Mesenteric fat pad (tissue), 1 donor: ENCODE measurements around the gene METTL25B. TPM values are rescaled to one million over a fixed set of nuclear protein-coding genes. Genes with fewer than 3 reads are reported as not detected.

ENCODE experiments used
- DNase-seq: peaks from one replicate; pipeline ENCODE4 v3.0.0-alpha.2; 2020; ENCODE audit warnings: low spot score
- total RNA-seq: library from RNA; stranded (reverse); fragmentation: NEBNext Ultra II Directional; extraction: Animal tissue kit (Norgen Biotek cat#: 25700); gene quantifications from one replicate; pipeline ENCODE4 v1.2.1, GENCODE V29; 2021
- donor health status: DM: yes; HTN: yes; CAD: no.

Gene METTL25B
- total RNA-seq, 1 donor from 2014 or later = 20.0 TPM

GRCh38 chr1:156725683-156726280 is 2.5 kb upstream of the METTL25B start:
- peak; percentile 94 for DNase-seq

DNA sequence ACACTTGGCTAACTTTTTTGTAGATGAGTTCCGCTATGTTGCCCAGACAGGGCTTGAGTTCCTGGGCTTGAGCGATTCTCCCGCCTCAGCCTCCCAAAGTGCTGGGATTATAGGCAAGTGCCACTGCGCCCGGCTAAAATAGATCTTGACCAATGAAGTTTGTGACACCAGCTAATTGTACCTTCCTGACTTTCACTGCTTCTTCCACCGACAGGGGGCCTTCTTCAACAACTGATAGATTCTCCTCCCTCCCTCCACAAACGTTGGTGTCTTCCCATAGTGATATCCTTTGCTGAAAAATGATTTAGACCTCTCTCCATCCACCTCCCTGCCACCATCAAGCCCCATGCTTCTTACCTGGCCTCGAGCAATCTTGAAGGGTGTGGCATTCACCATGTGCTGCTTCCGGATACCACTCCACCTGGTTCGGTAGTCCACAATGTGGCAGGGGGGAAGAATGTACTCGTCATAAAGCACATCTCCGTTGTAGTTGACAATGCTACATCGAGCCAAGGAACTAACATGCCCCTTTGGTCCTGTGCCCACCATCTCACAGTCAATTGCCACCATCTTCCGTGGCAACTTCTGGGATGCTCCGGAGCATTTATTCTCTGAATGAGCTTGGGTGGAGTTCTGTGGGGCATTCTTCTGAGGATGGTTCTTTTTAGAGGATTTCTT is 1.6 kb upstream of the METTL25B start:
- no peak for DNase-seq

DNA sequence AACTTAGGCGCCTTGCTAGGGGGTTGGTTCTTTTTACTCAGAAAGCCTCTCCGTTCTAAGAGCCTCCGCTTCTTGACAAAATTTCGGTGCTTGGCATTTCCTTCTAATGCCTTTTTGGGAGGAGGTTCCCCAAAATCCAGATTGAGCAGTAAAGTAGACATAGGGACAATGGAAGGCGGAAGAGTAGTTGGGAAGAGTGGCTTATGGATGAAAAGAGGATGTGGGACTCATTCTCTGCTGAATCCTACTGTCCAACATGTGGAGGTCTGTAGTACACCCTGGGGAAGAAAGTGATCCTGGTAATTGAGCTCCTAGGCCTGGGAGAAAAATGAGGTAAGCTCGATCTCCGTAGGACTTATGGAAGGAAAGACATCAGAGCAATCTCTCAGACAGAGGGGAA is 777 bp upstream of the METTL25B start:
- no peak for DNase-seq

GRCh38 chr1:156728599-156729462 is 562 bp downstream of the METTL25B start, which contains the start of gene ISG20L2:
Gene ISG20L2, minus strand, starts transcription at chr1:156728766. Its CDS starts 1,114 bp downstream, at chr1:156727652.
- DNase-seq = peak; percentile 98

DNA sequence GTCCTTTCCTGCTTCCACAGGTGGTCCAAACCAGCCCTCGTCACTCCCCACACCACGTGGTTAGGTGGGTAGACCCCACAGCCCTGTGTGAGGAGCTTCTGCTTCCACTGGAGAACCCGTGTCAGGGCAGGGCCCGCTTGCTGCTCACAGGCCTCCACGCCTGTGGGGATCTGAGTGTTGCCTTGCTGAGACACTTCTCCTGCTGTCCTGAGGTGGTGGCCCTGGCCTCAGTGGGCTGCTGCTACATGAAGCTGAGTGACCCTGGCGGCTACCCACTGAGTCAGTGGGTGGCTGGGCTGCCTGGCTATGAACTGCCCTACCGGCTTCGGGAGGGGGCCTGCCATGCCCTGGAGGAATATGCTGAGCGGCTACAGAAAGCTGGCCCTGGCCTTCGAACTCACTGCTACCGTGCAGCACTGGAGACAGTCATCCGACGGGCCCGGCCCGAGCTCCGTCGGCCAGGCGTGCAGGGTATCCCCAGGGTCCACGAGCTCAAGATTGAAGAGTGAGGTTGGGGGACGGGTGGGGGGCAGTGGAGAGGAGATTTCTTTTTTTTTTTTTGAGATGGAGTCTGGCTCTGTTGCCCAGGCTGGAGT is 5.8 kb downstream of the METTL25B start:
- no peak for DNase-seq

DNA sequence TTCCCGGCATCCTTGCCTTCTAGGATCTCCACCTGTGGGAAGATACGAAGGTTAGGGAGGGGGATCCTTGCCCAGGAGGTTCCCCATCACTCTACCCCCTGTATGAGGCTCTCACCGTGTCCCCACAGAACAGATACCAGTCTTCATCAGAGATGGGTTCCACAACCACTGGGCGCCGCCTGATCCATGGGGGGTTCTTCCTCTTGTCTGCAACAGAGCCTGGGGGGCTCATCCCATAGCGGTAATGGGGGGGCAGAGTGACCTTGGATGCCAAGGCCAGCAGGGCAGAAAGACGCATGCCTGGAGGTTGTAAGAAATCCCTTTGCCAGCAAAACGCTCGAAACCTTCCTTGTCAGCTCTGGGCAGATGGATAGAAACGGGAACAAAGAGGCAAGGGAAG is 10.1 kb downstream of the METTL25B start:
- DNase-seq = no peak

DNA sequence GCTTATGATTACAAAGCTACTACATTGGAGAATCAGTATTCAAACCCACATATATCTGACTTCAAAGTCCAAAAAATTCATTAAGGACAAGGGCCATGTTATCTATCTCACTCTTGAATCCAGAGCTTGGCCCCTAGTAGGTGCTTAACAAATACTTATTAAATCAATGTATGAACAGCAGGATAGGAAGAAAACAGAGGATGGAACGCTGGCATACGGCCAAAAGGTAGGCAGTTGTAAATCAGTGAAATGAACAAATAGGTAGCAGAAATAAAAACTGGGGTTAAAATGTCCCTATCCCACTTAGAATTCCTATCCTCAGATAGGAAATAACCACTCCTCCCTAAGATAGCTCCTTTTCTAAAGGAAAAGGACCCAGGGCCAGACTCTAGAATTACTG is 10.6 kb downstream of the METTL25B start:
- no peak for DNase-seq

DNA sequence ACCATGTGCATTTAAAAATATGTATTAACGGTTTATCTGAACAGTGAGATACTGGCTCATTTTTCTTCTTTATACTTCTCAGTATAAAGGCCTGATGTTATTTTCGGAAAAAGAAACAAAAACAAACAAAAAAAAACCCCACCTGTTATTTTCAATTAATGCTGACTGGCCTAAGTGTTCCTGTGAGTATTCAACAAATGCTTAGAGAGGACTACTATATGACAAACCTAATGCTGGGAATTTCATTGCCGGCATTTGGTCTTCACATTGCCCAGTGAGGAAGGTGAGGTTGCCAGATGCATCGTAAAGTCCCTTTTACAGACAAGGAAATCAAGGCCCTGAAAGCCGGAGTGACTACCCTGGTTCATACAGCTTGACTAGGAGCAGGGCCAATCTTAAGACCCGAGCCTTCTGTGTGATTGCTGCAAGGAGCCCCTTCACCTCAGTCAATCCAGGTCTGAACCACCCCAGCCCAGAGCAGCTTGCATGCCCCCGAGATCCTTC is 12.0 kb downstream of the METTL25B start:
- no peak for DNase-seq

DNA sequence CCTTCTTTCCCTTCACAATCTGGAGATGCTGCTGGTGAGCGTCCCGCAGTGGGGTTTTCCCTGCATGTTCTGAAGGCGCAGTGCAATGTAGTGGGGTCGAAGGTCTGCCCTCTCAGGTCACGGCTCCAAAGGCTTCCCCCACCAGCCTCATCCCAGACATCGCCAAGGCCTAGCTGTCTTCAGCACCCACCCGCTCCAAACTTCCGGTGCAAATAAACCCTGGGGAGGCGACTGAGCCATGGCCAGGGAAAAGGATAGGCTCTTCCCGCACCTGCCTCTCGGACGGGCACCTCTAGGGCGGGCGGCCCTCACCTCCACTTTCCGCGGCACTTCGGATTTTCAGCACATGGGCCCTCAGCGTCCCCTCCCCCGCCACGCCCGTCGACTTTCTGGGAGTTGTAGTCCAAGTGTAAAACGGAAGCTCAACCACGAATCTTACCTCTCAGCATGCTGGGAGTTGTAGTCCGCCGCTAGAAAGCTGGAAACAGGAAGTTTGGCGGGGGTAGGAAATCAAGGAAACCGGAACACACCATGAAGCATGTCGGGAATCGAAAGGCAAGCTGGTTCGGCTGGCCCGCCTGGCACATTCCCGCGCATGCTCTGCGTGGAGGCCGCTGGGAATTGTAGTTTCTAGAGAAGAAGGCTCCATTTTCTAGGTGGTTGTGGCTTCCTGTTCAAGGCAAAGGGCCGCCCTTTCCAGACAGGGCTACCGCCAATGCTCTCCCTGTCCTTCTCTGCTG is 12.6 kb downstream of the METTL25B start, which contains the start of gene MRPL24:
MRPL24 (minus strand) TSS at position 348 of the 740 bp plus-strand sequence. CDS start 2,384 bp downstream, outside the sequence.
- peak; percentile 98 for DNase-seq

DNA sequence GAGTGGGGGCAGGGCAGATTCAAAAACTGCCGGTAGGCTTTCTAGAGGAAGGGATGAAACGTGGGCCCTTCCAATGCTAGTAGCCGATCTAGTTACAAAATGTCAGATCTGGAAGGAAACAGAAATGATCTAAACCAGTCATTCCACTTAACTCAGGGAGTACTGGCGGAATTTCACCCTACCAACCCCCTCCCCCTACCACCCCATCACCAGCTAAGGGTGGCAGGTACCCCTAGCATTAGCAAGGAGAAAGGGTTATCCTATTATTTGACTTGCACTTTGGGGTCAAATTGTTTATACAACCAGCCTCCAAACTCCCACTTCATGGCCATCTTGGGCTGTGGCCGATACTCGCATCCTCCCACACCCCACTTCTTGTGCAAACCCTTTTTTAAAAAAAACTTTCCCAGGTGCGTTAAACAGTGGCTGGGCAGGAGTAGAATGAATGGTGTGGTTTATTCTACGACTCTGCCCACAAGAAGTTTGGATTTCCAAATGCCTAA is 13.3 kb downstream of the METTL25B start:
- DNase-seq = no peak

- no peak for DNase-seq
Measured at GRCh38 chr1:156742017-156742416, 13.7 kb downstream of the METTL25B start.

DNA sequence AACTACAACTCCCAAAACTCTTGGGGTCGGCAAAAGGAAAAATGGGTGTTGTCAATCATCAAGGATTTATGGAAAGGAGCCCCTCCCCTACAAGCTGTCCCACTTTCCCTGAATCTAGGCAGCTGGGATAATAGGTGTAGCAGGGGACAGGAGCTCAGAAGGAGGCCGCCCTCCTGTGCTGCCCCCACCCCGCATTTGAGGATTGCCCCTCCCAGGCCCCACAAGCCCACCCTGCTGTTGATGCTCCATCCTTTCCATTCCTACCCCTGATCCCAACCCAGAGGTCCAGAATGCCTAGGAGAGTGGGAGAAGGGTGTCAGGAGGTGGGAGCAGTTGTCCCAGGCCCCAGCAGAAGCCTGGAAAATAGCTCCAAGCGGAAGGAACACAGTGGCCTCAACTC is 14.5 kb downstream of the METTL25B start:
- no peak for DNase-seq

- no peak for DNase-seq
Measured at GRCh38 chr1:156743367-156744302, 15.4 kb downstream of the METTL25B start.

DNA sequence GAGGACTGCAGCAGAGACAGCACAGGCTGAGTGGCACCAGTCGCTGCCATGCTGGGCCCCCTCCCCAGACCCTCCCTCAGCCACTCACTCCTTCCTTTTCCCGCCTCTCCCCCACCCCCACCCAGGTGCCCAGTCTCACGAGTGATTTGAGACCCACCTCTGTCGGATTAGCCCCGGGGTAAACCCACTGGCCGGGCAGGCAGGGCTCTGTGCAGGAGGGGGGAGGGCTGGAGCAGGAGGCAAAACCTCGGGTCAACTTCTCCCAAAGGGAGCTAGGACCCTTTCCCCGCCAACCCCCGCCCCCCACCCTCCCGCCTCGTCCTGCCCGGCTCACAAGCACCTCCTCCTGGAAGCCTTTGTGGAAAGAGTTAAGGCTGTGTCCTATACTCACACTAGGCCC is 16.1 kb downstream of the METTL25B start:
- DNase-seq = no peak

DNA sequence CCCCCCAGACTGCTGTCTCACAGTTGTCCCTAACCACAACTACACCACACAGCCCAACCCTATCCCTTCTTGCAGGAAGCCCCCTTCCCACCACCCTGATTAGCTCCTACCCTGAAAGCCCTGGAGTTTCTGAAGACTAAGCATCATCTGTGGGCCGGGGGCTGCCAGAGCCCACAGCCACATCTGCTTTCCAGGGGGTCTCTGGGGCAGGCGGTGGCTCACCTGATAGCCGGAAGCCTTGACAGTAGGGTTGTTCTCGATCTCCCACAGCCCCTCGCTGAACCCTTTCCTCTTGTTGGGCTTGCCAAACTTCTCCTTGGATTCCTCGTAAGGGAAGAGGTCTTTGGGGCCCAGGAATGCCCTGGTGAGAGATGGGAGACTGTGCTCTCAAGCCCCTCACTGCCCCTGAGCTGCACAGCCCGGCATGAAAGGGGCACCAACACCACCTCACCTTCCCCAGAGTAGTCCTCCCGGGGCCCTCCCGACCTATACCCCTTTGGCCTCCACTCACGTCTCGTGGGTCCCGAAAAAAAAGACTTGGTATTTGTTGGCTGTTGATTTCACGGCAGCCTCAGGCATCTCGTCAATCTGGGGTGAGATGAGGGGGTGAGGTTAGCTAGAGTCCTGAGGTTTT is 16.6 kb downstream of the METTL25B start:
- no peak for DNase-seq

DNA sequence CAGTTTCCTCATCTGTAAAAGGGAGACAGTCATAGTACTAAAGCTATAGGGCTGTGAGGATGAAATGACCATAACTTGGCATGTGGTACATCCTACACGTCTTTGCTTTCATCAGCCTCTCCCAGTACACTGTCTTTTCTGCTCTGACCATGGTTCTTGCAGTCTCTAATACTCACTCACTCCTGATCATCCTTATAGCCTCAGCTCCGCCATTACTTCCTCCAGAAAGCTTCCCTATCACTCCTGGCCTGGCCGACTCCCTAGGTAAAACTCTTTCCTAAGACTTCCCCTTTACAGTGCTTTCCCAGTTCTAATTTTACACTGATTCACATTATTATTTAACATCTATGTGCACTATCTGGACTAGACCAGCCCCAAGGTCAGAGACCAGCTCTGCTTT is 17.6 kb downstream of the METTL25B start:
- DNase-seq = no peak

DNA sequence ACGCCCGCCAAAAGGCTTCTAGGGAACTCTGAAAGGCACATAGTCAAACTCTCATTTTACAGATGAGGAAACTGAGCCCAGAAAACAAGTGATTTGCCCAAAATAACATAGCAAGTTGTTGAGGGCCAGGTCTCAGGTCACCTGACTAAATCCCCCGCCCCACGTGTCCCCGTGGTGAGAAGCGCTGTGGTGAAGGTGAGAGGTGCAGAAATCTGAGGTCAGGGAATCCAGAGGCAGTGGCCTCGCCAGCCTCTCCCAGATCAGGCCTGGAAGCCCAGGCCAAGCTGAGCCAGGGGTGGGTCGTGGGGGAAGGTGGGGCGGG is 18.1 kb downstream of the METTL25B start:
- DNase-seq = no peak

- peak; percentile 98 for DNase-seq
Measured at GRCh38 chr1:156746728-156747631, 18.7 kb downstream of the METTL25B start.
